Ascending aorta (tissue), 2 donors: Measurements from ENCODE around the gene CAMKMT. TPM values are rescaled to one million over a fixed set of nuclear protein-coding genes. Genes with fewer than 3 reads are reported as not detected.
"Not testable (repeated sequence)": the region's sequence is repeated elsewhere in the genome, so short reads cannot be mapped to it uniquely, and the experiment has no call there.

Experiments
- DNase-seq, 2 donors: peaks; one replicate each; pipeline ENCODE4 v3.0.0-alpha.2; 2019; ENCODE audit warnings: low spot score in 2 of 2
- H3K27ac ChIP-seq, 2 donors: fragments of 200-600 bp; sonication (generic); one replicate each; pipeline ENCODE4 v1.5.1; 2016 to 2017; ENCODE audit warnings: mild to moderate bottlenecking in 1 of 2
- H3K27me3 ChIP-seq: fragments of 200-600 bp; sonication (generic); one replicate; pipeline ENCODE4 v1.5.1; 2017
- H3K36me3 ChIP-seq, 2 donors: fragments of 200-600 bp; sonication (generic); one replicate each; pipeline ENCODE4 v1.5.1; 2016
- H3K4me1 ChIP-seq, 2 donors: fragments of 200-600 bp; sonication (generic); one replicate each; pipeline ENCODE4 v1.5.1; 2016 to 2017; ENCODE audit warnings: mild to moderate bottlenecking in 1 of 2
- H3K4me3 ChIP-seq, 2 donors: fragments of 200-600 bp; sonication (generic); one replicate each; pipeline ENCODE4 v1.5.1; 2016 to 2017; ENCODE audit warnings: mild to moderate bottlenecking in 1 of 2
- H3K9me3 ChIP-seq, 2 donors: fragments of 200-600 bp; sonication (generic); one replicate each; pipeline ENCODE4 v1.5.1; 2016
- intact Hi-C: fragments of 100-400 bp; cut with DNase I; formaldehyde crosslinking; loops from one replicate; pipeline ENCODE4 v1.15.1; 2023
- total RNA-seq: library from RNA; depleted of rRNA; stranded (reverse); fragments of >200 nt; gene quantifications from one replicate; pipeline ENCODE4 v1.1.0, GENCODE V29; 2016
- TF ChIP-seq, protein P1 (sequence below), 3 experiments: fragments of 200-600 bp in 2 of 3; fragments of 450-650 bp in 1 of 3; sonication (generic) in 2 of 3; IDR thresholded peaks; one replicate each; pipeline ENCODE4 v1.5.1; 2016 to 2019; ENCODE audit warnings: antibody characterized with exemption in 3 of 3, mild to moderate bottlenecking in 1 of 3, moderate library complexity in 1 of 3

Gene CAMKMT
- total RNA-seq, 1 donor from 2014 or later, result 5.1 TPM

GRCh38 chr2:44496130-44496529 is 134.4 kb downstream of the CAMKMT start:
- Histone ChIP-seq H3K4me1 (no peaks in the 10 kb centered on the region), H3K27me3 (no peaks in the 10 kb centered on the region), H3K36me3 (no peaks in the 10 kb centered on the region), H3K27ac (no peak overlapping the region), H3K4me3 (no peak overlapping the region), H3K9me3 (no peaks in the 10 kb centered on the region)
- no peak for DNase-seq
- TF ChIP-seq, protein P1, sequence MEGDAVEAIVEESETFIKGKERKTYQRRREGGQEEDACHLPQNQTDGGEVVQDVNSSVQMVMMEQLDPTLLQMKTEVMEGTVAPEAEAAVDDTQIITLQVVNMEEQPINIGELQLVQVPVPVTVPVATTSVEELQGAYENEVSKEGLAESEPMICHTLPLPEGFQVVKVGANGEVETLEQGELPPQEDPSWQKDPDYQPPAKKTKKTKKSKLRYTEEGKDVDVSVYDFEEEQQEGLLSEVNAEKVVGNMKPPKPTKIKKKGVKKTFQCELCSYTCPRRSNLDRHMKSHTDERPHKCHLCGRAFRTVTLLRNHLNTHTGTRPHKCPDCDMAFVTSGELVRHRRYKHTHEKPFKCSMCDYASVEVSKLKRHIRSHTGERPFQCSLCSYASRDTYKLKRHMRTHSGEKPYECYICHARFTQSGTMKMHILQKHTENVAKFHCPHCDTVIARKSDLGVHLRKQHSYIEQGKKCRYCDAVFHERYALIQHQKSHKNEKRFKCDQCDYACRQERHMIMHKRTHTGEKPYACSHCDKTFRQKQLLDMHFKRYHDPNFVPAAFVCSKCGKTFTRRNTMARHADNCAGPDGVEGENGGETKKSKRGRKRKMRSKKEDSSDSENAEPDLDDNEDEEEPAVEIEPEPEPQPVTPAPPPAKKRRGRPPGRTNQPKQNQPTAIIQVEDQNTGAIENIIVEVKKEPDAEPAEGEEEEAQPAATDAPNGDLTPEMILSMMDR (IDR thresholded peaks at IDR 0.05), result no peak
- intact Hi-C loops, result no loop called here

DNA sequence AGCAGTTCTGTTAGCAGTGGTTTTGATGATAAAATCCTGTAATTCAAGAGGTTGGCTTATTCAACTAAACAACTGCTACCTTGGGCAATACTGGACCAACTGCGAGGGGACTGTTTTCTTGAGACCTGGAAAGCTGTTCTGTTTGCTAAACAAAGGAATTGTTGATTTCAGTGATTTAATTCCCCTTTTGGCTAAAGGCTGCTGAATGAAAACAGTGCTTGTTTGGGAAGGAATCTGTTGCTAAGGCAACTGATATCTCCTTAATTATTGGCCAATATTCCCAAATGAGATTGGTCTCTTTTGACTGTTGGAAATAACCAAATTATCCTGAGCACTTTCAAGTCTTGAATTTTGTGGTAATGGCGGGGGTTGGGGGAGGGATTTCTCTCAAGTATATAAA is 136.8 kb downstream of the CAMKMT start:
- H3K36me3 ChIP-seq, result no peaks in the 10 kb centered on the region
- no peak overlapping the region for H3K4me3 ChIP-seq
- H3K27ac ChIP-seq, result no peak overlapping the region
- no peaks in the 10 kb centered on the region for H3K4me1 ChIP-seq
- TF ChIP-seq, protein P1 (IDR thresholded peaks at IDR 0.05), result no peak
- intact Hi-C loops, result no loop called here
- DNase-seq, result no peak
- H3K27me3 ChIP-seq, result no peaks in the 10 kb centered on the region
- H3K9me3 ChIP-seq, result no peaks in the 10 kb centered on the region

- H3K9me3 ChIP-seq, H3K4me3 ChIP-seq, H3K36me3 ChIP-seq, intact Hi-C loops, H3K27ac ChIP-seq, DNase-seq, H3K4me1 ChIP-seq, H3K27me3 ChIP-seq: not testable (repeated sequence)
These were observed 143.9 kb downstream of the CAMKMT start for GRCh38 chr2:44505664-44506063.

DNA sequence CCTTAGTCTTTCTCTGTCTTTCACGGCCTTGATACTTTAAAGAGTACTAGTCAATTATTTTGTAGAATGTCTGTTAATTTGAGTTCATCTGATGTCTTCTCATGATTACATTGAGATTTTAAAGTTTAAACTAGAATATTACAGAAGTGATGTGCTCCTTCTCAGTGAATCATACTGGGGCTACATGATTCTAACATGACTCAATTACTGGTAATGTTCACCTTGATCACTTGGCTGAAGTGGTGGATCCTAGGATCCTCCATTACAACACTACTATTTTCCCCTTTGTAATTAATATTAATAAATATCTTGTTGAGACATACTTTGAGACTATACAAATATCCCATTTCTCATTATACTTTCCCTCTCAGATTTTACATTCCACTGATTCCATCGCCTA is 148.5 kb downstream of the CAMKMT start:
- no peaks in the 10 kb centered on the region for H3K9me3 ChIP-seq
- no peak overlapping the region for H3K4me3 ChIP-seq
- no peak for DNase-seq
- no peaks in the 10 kb centered on the region for H3K27me3 ChIP-seq
- H3K27ac ChIP-seq, result no peak overlapping the region
- intact Hi-C loops, result no loop called here
- no peaks in the 10 kb centered on the region for H3K36me3 ChIP-seq
- TF ChIP-seq, protein P1 (IDR thresholded peaks at IDR 0.05), result no peak
- no peaks in the 10 kb centered on the region for H3K4me1 ChIP-seq

GRCh38 chr2:44515416-44515815 is 153.7 kb downstream of the CAMKMT start:
- no peaks in the 10 kb centered on the region for H3K36me3 ChIP-seq
- no peak for DNase-seq
- no peak overlapping the region for H3K27ac ChIP-seq
- TF ChIP-seq, protein P1 (IDR thresholded peaks at IDR 0.05), result no peak
- H3K27me3 ChIP-seq, result no peaks in the 10 kb centered on the region
- intact Hi-C loops, result no loop called here
- H3K4me3 ChIP-seq, result no peak overlapping the region
- no peaks in the 10 kb centered on the region for H3K4me1 ChIP-seq
- no peaks in the 10 kb centered on the region for H3K9me3 ChIP-seq

DNA sequence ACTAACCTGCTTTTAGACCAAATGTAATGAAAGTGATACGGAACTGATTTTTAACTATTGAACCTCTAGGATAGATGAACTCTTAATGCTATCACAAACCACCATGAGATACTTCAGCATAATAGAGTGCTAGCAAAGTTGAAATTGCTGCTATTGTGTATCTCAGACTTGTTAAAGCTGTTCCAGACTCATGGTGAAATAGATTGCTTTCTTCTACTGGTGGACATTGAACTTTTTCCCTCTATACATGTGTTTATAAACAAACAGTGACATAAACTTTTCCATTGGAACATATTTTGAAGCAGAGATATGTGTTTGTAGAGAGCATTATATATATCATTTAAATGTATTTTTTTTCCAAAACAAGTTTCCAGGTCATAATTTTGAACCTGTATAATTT is 157.3 kb downstream of the CAMKMT start:
- H3K9me3 ChIP-seq, result peaks cover 11 to 15% of the 10 kb centered on the region in 2 donors
- H3K4me3 ChIP-seq, result no peak overlapping the region
- H3K27ac ChIP-seq, result no peak overlapping the region
- H3K4me1 ChIP-seq, result no peaks in the 10 kb centered on the region
- H3K36me3 ChIP-seq, result no peaks in the 10 kb centered on the region
- intact Hi-C loops, result no loop called here
- TF ChIP-seq, protein P1 (IDR thresholded peaks at IDR 0.05), result no peak
- no peaks in the 10 kb centered on the region for H3K27me3 ChIP-seq
- DNase-seq, result no peak
